Motor neuron (in vitro differentiated cells): Measurements from ENCODE around the gene GUCY1A1. TPM values are rescaled to one million over a fixed set of nuclear protein-coding genes. Genes with fewer than 3 reads are reported as not detected.
A peak's percentile ranks its signal among the peaks of the same experiment; 100 is the strongest.

ENCODE experiments used
- ATAC-seq, 8 experiments: fragments of 200-7000 bp; cut with Tn5 transposase; replicated peaks in 6 of 8; 2 replicates each; pipeline ENCODE4 v1.8.0; 2021; ENCODE audit warnings: mild to moderate bottlenecking in 8 of 8, moderate library complexity in 8 of 8
- H3K27ac ChIP-seq, 2 donors: fragments of 250-450 bp; sonication (Bioruptor Pico); 2 replicates each; pipeline ENCODE4 v1.9.0; 2021; ENCODE audit warnings: antibody characterized with exemption in 2 of 2, mild to moderate bottlenecking in 2 of 2, moderate library complexity in 1 of 2
- H3K4me1 ChIP-seq, 2 donors: fragments of 250-450 bp; sonication (Bioruptor Pico); replicated peaks in 1 of 2; 2 replicates each; pipeline ENCODE4 v1.6.1; 2021; ENCODE audit warnings: antibody characterized with exemption in 2 of 2, mild to moderate bottlenecking in 2 of 2, moderate library complexity in 1 of 2
- H3K4me3 ChIP-seq, 5 donors: fragments of 250-450 bp; sonication (Bioruptor Pico); 2 replicates each; pipeline ENCODE4 v1.9.0; 2021; ENCODE audit warnings: antibody characterized with exemption in 5 of 5, mild to moderate bottlenecking in 5 of 5, moderate library complexity in 4 of 5
- WGBS, 10 experiments: fragments of 450-650 bp; shearing (Covaris generic); methylation state at CpG; one replicate each; pipeline ENCODE4 v1.0.0; 2022; 5-methylcytosine and 5-hydroxymethylcytosine counted together
- in situ Hi-C, 9 experiments: fragments of 400-800 bp; cut with MboI; loops; one replicate each; pipeline ENCODE4 v1.15.0; 2021; ENCODE audit warnings: low sequenced_read_pairs in 9 of 9, low pct_unique_long_range_greater_than_20kb in 2 of 9; ENCODE audit not compliant: unreplicated experiment in 9 of 9
- total RNA-seq, 8 experiments: library from RNA; unstranded; fragments of 300-600 nt; gene quantifications; 2 replicates each; pipeline versions ENCODE4 v1.2.3 to v1.2.4, GENCODE V29; 2022

GUCY1A1 gene
- total RNA-seq, 8 experiments from 2014 or later: 0.10 to 28.3 (median 9.5) TPM; not detected in 1

- no peak overlapping the region for H3K27ac ChIP-seq
- in situ Hi-C loops: no loop called here
- H3K4me1 ChIP-seq: peaks cover 4 to 30% of the 10 kb centered on the region in 2 donors
- no peak overlapping the region for H3K4me3 ChIP-seq
- ATAC-seq: no peak
These were observed 95.7 kb downstream of the GUCY1A1 start for GRCh38 chr4:155762334-155762733.

DNA sequence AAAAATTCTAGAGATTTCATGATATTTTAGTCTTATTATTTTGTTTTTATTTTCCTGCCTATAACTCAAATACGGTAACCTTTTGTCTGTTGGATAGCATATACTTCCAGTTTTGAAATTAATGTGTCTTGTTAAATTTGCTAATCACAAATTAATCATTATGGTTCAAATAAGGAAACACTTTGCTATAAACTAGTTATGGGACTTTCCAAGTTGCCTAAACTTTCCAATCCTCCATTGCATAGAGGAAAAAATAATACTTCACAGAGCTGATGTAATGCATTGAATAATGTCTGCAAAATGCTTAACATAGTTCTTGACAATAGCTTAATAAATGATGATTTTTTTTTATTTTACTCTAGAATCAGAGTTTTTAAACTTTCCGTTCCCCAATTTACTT is 96.9 kb downstream of the GUCY1A1 start:
- in situ Hi-C loops: no loop called here
- H3K4me3 ChIP-seq: no peak overlapping the region
- ATAC-seq: no peak
- H3K27ac ChIP-seq: no peak overlapping the region
- H3K4me1 ChIP-seq: peaks cover under 1 to 26% of the 10 kb centered on the region in 2 donors
- 42 to 100% (median 84%) methylated on average over 1 to 2 of the region's 2 CpGs for whole genome bisulfite sequencing, 10 experiments

- no peak overlapping the region for H3K4me3 ChIP-seq
- in situ Hi-C loops: no loop called here
- 6 to 100% (median 71%) methylated on average over 1 to 3 of the region's 3 CpGs for WGBS, 10 experiments
- H3K27ac ChIP-seq: no peak overlapping the region
- ATAC-seq: no peak
- peaks cover 0 to 25% of the 10 kb centered on the region in 2 donors for H3K4me1 ChIP-seq
These were observed 98.5 kb downstream of the GUCY1A1 start for GRCh38 chr4:155765149-155765548.

DNA sequence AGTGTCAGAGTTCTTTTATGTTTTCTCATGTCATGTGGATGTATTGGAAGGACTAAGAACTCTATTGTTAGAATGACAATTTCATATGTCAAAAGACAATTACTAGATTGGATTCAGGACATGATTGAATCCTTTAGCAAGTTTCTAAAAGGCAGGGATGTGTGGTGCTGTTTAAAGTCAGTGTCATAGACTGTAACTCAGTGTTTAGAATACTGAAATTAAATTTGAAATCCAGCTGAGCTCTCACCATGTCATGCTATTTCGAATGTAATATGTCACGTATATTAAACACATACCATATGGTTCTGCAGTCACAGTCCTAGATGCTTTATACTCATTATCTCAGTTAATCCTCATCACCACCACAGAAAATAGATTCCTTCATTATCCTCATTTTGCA is 100.0 kb downstream of the GUCY1A1 start:
- no peak overlapping the region for H3K4me3 ChIP-seq
- in situ Hi-C loops: no loop called here
- ATAC-seq: peak in 5 of 8 experiments; percentile 42 to 92 (median 64)
- no peak overlapping the region for H3K27ac ChIP-seq
- H3K4me1 ChIP-seq: peaks cover 0 to 21% of the 10 kb centered on the region in 2 donors
- WGBS, 10 experiments: 0 to 100% (median 60%) methylated on average over 1 to 2 of the region's 2 CpGs; no CpG with 5 or more reads in 1 of the 10 experiments

GRCh38 chr4:155768370-155768769 is 101.7 kb downstream of the GUCY1A1 start:
- Histone ChIP-seq H3K4me1 (peaks cover 0 to 21% of the 10 kb centered on the region in 2 donors), H3K27ac (no peak overlapping the region), H3K4me3 (no peak overlapping the region)
- in situ Hi-C loops: no loop called here
- ATAC-seq: no peak

DNA sequence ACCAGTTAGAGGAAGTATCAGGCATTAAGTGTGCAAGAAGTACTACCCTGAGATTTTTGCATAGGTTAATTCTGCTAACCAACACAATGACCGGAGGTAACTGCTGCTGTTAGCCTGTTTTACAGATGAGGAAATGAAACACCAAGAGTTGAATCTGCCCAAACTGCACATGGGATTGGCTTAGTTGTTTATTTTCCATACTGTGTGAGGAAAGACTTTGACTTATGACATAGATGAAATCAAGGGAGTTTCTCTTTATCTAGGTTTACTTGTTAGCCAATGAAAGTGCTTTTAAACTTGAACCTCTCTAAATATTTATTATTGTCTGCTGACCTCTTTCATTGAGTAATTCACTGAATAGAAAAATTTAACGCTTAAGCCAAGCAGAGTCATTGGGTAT is 102.4 kb downstream of the GUCY1A1 start:
- 67 to 100% (median 86%) methylated on average over 1 to 2 of the region's 2 CpGs; no CpG with 5 or more reads in 1 of the 10 experiments for WGBS, 10 experiments

DNA sequence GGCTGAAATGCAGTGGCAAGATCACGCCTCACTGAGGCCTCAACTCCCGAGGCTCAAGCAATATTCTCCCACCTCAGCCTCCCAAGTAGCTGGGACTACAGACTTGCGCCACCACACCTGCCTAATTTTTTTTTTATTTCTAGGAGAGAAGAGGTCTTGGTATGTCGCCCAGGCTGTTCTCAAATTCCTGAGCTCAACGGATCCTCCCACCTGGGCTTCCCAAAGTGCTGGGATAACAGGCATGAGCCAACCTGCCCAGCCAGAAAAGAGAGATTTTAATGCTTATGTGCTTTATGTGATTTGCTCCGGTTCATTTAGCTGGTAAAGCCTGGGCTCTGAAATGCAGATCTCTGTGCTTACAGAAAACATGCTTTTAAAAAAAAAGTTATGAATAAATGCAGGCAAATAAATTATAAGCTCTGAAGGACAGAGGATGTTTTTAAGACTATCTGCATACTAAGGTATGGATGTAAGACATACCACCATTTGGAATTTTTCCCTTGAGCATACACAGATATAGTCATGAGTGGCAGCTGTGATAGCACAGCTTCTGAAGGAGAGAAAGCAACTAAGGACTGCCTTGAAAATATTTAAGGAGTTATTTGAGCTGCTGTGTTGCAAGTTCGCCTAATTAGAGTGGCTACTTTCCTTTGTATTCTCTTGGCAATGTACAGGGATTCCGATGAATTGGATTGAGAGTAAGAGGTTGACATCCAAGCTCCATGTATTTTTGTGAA is 106.0 kb downstream of the GUCY1A1 start:
- peak in 3 of 8 experiments; percentile 28 to 82 (median 29) for ATAC-seq
- in situ Hi-C loops: no loop called here
- Histone ChIP-seq H3K4me3 (no peak overlapping the region), H3K27ac (no peak overlapping the region), H3K4me1 (peaks cover 0 to 3% of the 10 kb centered on the region in 2 donors)
- WGBS, 10 experiments: 45 to 98% (median 83%) methylated on average over 1 to 6 of the region's 8 CpGs

More for the DNA sequence above, 102.4 kb downstream of the GUCY1A1 start:
- in situ Hi-C loops: no loop called here
- Histone ChIP-seq H3K4me1 (peaks cover 0 to 21% of the 10 kb centered on the region in 2 donors), H3K27ac (no peak overlapping the region), H3K4me3 (no peak overlapping the region)
- ATAC-seq: no peak

DNA sequence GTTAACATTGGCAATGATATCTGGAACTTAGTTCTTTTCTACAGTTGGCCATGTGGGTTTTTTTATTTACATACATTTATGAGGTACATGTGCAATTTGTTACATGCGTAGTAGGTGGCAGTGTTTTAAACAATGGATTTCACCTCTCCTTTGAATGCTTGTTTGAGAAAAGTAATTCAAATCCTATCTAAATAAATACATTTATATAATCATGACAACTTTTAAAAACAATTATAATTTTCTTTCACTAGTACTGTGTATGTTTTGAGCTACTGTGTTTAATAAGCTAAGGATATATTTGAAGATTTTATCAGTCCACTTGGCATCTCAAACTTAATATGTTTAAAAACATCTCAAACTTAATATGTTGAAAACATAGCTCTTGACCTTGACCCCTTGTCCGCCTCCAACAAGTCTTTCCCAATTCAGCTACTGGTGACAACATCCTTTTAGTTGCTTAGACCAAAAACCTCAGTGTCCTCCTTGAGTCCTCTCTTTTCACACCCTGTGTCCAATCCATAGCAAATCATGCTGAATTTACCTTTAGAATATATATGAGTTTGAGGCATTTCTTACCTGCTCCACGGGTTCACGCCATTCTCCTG is 106.7 kb downstream of the GUCY1A1 start:
- Histone ChIP-seq H3K27ac (no peak overlapping the region), H3K4me1 (no peaks in the 10 kb centered on the region), H3K4me3 (no peak overlapping the region)
- 60 to 100% (median 93%) methylated on average over 1 to 4 of the region's 4 CpGs for WGBS, 10 experiments
- ATAC-seq: no peak
- in situ Hi-C loops: no loop called here

DNA sequence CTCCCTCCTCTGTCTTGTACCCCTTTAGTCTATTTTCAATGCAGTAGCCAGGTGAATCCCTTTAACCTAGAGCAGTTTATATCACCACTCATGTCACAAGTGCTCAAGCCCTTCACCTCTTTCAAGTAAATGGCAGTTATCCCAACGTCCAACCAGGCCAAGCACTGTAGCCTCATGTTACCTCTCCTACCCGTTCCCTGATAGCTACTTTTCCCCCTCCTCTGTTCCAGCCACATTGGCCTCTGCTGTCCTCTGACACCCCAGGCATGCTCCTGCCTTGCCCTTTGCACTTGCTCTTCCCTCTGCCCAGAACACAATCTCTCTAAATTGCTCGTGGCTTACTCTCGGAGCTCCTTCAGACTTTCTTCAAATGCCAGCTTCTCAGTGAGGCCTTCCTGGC is 107.4 kb downstream of the GUCY1A1 start:
- no peaks in the 10 kb centered on the region for H3K4me1 ChIP-seq
- in situ Hi-C loops: no loop called here
- WGBS, 10 experiments: 20 to 100% (median 80%) methylated on average over 1 to 4 of the region's 4 CpGs; no CpG with 5 or more reads in 1 of the 10 experiments
- no peak overlapping the region for H3K27ac ChIP-seq
- H3K4me3 ChIP-seq: no peak overlapping the region
- no peak for ATAC-seq

DNA sequence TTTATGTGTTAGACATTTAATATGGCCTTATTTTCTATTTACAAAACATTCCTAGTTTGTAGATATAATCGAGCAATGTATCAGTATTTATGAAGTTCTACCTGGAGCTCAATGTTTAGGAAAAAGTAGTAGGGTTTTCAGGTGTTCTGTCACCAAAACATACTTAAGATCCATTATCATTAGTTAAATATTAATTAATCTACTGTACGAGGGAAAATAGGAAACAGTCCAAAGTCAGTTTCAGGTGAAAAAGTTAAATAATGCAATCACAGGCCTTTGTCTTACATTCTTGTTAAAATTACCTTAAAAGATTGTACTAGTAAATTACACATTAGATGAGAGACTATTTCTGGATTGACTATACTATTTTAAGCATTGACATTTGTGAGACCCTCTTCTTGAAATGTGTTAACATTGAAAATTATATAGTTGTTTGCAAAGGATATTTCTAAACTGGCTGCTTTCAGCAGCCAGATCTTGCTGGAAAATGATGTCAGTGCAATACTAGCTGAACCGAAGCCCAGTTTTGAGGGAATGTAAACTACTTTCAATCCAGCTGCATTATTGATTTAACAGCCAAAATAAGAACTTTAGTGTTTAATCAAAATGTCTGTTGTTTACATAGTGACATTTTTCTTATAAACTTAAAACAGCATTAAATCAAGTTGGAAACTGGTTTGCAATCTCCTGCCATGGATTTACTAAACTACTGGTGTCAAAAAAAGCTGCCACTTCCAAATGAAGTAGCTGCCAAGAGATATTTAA is 111.5 kb downstream of the GUCY1A1 start:
- in situ Hi-C loops: loop anchor here in 5 of 9 experiments (25.0 kb wide), 2 partner anchors 341 to 366 kb away; no protein-coding TSS in a partner anchor
- 18 to 100% (median 80%) methylated on average over 1 to 3 of the region's 3 CpGs for WGBS, 10 experiments
- Histone ChIP-seq H3K4me1 (no peaks in the 10 kb centered on the region), H3K27ac (no peak overlapping the region), H3K4me3 (no peak overlapping the region)
- no peak for ATAC-seq

DNA sequence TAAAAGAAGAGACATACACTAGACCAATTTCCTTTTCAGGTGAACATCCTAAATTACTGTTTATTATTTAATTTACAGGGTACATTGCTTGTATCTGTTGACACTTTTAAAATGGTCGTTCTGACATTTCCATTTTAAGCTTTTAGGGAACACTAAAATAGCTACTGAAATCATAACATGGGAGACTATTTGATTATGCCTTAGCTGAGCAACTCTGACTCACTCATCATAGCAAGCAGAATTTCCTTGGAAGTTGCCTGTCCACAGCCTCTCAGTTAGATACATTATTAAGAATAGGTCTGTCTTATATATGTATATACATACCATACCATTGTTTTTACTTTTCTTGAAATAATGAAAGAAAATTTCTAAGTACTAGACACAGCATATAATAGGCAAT is 114.1 kb downstream of the GUCY1A1 start:
- in situ Hi-C loops: loop anchor here in 6 of 9 experiments (10.0 to 25.0 kb wide), 3 partner anchors 336 to 368 kb away; no protein-coding TSS in a partner anchor
- peaks cover 0 to 12% of the 10 kb centered on the region in 2 donors for H3K4me1 ChIP-seq
- H3K27ac ChIP-seq: no peak overlapping the region
- 0 to 100% (median 72%) methylated on average over 1 of the region's 1 CpG; no CpG with 5 or more reads in 2 of the 10 experiments for WGBS, 10 experiments
- ATAC-seq: peak in 4 of 8 experiments; percentile 28 to 77 (median 62)
- H3K4me3 ChIP-seq: no peak overlapping the region

DNA sequence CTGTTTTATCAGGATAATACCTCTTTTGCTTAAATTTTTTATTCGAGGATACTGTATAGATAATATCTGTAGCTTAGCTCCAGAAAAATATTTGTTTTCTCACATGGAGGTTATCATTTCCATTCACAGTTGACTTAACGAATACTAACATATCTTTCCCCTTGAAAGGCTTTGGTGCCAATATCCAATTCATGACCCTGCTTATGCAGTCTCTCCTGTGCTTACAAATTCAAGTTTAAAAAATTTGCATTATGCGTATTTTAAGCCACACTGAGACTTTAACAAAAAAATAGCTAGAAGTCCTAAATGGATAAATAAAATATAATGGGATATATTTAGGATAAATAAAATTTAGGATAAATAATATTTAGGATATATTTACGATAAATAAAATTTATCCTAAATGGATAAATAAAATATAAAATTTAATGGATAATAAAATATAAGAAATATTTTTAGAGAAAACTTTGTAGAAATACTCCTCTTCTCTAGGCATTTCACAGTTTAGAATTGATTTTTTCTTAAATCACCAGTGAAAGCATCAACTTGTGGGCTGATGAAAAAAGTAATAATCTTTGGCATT is 114.7 kb downstream of the GUCY1A1 start:
- 48 to 98% (median 83%) methylated on average over 3 to 4 of the region's 4 CpGs for WGBS, 10 experiments
- in situ Hi-C loops: loop anchor here in 6 of 9 experiments (10.0 to 25.0 kb wide), 3 partner anchors 337 to 369 kb away; no protein-coding TSS in a partner anchor

More for the DNA sequence above, 114.7 kb downstream of the GUCY1A1 start:
- peaks cover 0 to 13% of the 10 kb centered on the region in 2 donors for H3K4me1 ChIP-seq
- ATAC-seq: peak in 3 of 8 experiments; percentile 34 to 63 (median 59)
- H3K27ac ChIP-seq: no peak overlapping the region
- no peak overlapping the region for H3K4me3 ChIP-seq
